ENCODE results near the gene FGF14. TPM values are rescaled to one million over a fixed set of nuclear protein-coding genes. Genes with fewer than 3 reads are reported as not detected.

The FGF14 gene
- total RNA-seq, 1 donor from 2014 or later = 0.22 TPM

- H3K9me3 Mint-ChIP-seq (ENCODE audit: low read depth) = no peaks in the 10 kb centered on the region
- no peaks in the 10 kb centered on the region for H3K36me3 Mint-ChIP-seq (ENCODE audit: low read depth)
- DNase-seq (ENCODE audit: low spot score) = no peak
- H3K27me3 Mint-ChIP-seq (ENCODE audit: low read depth) = peaks cover 16% of the 10 kb centered on the region
- no peak for TF ChIP-seq CTCF (IDR thresholded peaks at IDR 0.05)
- no peak overlapping the region for H3K4me3 Mint-ChIP-seq (ENCODE audit: unreplicated experiment)
- no peak overlapping the region for H3K27ac Mint-ChIP-seq (ENCODE audit: unreplicated experiment)
- no peaks in the 10 kb centered on the region for H3K4me1 Mint-ChIP-seq (ENCODE audit: low read depth)
Observed at GRCh38 chr13:102380012-102380411, 21.8 kb downstream of the FGF14 start.

GRCh38 chr13:102376318-102376717, 25.5 kb downstream of the FGF14 start:
- no peak for TF ChIP-seq CTCF (IDR thresholded peaks at IDR 0.05)
- Mint-ChIP-seq H3K27me3 (ENCODE audit: low read depth) (peaks cover 3% of the 10 kb centered on the region), H3K36me3 (ENCODE audit: low read depth) (no peaks in the 10 kb centered on the region), H3K4me3 (ENCODE audit: unreplicated experiment) (no peak overlapping the region), H3K27ac (ENCODE audit: unreplicated experiment) (no peak overlapping the region), H3K9me3 (ENCODE audit: low read depth) (no peaks in the 10 kb centered on the region), H3K4me1 (ENCODE audit: low read depth) (no peaks in the 10 kb centered on the region)
- no peak for DNase-seq (ENCODE audit: low spot score)

GRCh38 chr13:102374726-102375125, 27.1 kb downstream of the FGF14 start:
- Mint-ChIP-seq H3K4me3 (ENCODE audit: unreplicated experiment) (no peak overlapping the region), H3K36me3 (ENCODE audit: low read depth) (no peaks in the 10 kb centered on the region), H3K4me1 (ENCODE audit: low read depth) (no peaks in the 10 kb centered on the region), H3K9me3 (ENCODE audit: low read depth) (no peaks in the 10 kb centered on the region), H3K27me3 (ENCODE audit: low read depth) (no peaks in the 10 kb centered on the region), H3K27ac (ENCODE audit: unreplicated experiment) (no peak overlapping the region)
- no peak for TF ChIP-seq CTCF (IDR thresholded peaks at IDR 0.05)
- DNase-seq (ENCODE audit: low spot score) = no peak

GRCh38 chr13:102374233-102374632, 27.6 kb downstream of the FGF14 start:
- Mint-ChIP-seq H3K27me3 (ENCODE audit: low read depth) (no peaks in the 10 kb centered on the region), H3K4me3 (ENCODE audit: unreplicated experiment) (no peak overlapping the region), H3K9me3 (ENCODE audit: low read depth) (no peaks in the 10 kb centered on the region), H3K36me3 (ENCODE audit: low read depth) (no peaks in the 10 kb centered on the region), H3K4me1 (ENCODE audit: low read depth) (no peaks in the 10 kb centered on the region), H3K27ac (ENCODE audit: unreplicated experiment) (no peak overlapping the region)
- DNase-seq (ENCODE audit: low spot score) = no peak
- no peak for TF ChIP-seq CTCF (IDR thresholded peaks at IDR 0.05)

GRCh38 chr13:102373221-102373620, 28.6 kb downstream of the FGF14 start:
- no peaks in the 10 kb centered on the region for H3K27me3 Mint-ChIP-seq (ENCODE audit: low read depth)
- no peak for TF ChIP-seq CTCF (IDR thresholded peaks at IDR 0.05)
- H3K27ac Mint-ChIP-seq (ENCODE audit: unreplicated experiment) = no peak overlapping the region
- H3K4me3 Mint-ChIP-seq (ENCODE audit: unreplicated experiment) = no peak overlapping the region
- no peaks in the 10 kb centered on the region for H3K9me3 Mint-ChIP-seq (ENCODE audit: low read depth)
- DNase-seq (ENCODE audit: low spot score) = no peak
- no peaks in the 10 kb centered on the region for H3K36me3 Mint-ChIP-seq (ENCODE audit: low read depth)
- H3K4me1 Mint-ChIP-seq (ENCODE audit: low read depth) = no peaks in the 10 kb centered on the region

Measured in chondrocyte (in vitro differentiated cells).